GM21717 (cell line): ENCODE data around the gene HPCAL4.

Experiments
- ATAC-seq: cut with Tn5 transposase; IDR thresholded peaks from one replicate; pipeline ENCODE4 v1.9.1; 2021; ENCODE audit warnings: mild to moderate bottlenecking, moderate library complexity; ENCODE audit not compliant: unreplicated experiment

Gene HPCAL4

DNA sequence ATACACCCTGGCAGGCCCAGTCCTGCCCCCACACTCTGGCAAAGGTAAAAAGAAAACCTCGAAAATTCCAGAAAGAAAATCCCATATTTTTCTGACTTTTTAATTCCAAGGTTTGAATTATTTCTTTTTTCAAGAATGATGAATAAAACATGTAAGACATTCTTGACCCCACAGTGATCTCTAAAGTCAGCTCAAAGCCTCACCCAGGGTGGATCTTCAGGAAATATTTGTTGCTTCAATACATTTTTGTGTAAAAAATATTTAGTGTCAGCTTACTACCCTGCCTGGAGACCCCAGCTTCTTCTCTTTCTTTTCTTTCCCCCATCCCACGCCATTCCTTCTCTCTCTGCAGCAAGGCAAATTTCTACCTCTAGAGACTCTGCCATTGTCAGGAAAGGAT lies 12.3 kb downstream of the HPCAL4 start:
- no peak for ATAC-seq

DNA sequence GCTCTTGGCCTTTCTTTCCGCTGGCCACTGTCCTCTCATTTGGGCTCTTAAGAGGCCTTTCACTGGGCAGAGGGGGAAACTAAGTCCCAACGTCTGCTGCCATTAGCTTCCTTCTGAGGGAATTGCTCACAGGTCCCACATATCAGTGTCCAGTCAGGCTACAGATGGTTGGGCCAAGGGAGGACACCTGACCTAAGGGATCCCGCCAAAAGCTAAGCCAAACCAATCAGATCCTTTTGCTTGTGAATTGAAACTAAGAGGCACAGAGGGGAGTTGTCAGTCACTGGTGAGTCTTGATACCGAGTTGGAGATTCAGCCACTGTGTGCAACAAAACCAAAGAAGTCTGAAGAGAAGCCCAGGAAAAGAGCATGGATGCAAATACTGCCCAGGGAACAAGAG lies 13.6 kb downstream of the HPCAL4 start:
- no peak for ATAC-seq

DNA sequence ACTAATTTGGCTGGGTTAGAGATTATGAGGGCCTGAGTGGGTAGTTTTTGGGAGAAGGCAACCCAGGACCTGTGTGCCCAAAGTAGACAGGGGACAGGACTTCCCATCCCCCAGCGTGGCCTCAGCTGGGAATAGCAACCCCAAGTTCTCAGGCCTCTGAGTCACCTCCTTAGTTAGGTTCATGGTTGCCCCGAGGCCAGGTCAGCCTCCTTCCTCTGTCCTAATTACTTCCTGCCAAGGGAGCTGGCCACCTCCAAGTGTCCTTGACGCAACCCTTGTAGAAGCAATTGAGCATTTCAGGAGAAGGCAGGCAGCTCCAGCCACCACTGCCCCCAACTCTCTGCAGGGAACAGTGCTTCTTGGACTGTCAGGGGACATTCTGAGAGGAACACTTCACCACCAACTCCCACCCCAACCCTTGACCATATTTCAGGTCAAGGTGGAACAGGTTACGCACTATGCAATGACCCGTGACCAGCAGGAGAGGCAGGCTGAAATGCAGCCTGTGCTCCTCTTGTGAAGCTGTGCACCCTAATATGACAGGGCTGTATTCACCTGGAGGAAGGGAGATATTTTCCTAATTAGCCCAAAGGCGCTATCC lies 14.2 kb downstream of the HPCAL4 start:
- ATAC-seq = no peak

GRCh38 chr1:39675220-39675619 lies 16.0 kb downstream of the HPCAL4 start:
- no peak for ATAC-seq

GRCh38 chr1:39673215-39673614 lies 18.0 kb downstream of the HPCAL4 start:
- ATAC-seq = no peak

GRCh38 chr1:39672551-39672947 lies 18.7 kb downstream of the HPCAL4 start:
- ATAC-seq = no peak

DNA sequence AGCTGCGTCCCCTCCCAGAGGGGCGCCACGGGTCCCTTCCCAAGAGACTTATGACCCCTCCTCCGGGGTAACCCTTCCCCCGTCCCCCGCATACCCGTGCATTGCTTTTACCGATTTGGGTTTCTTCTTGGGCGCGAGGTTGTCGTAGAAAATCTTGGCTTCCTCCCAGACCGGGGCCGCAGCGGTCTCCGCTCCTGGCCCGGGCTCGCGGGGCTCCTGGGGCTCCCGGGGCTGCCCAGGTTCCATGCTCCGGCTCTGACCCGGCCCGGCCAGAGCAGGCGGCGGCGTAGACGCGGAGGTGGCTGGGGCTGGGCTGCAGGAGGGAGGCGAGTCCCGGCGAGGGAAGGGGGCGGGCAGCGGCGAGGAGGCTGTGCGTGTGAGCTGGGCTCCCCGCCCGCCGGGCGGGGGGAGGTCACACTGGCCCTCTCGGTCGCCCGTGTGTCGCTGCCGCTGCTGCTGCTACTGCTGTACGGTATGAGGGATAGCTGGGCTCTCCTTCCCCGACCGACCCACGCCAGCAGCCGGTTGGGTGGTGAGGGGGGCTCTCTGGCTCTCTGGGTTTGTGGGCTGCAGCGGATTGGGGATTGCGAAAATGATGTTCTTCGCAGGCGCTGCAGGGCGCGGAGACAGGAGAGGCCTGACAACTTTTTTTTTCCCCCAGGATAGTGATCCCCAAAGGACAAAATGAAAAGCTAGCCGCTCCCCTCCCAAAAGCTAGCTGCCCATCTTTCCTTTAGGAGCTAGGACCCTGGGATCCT lies 19.3 kb downstream of the HPCAL4 start, which contains the start of gene NT5C1A:
NT5C1A (minus strand) TSS at position 315 of the 758 bp plus-strand sequence; CDS start at position 246, 69 bp downstream.
- ATAC-seq = no peak

DNA sequence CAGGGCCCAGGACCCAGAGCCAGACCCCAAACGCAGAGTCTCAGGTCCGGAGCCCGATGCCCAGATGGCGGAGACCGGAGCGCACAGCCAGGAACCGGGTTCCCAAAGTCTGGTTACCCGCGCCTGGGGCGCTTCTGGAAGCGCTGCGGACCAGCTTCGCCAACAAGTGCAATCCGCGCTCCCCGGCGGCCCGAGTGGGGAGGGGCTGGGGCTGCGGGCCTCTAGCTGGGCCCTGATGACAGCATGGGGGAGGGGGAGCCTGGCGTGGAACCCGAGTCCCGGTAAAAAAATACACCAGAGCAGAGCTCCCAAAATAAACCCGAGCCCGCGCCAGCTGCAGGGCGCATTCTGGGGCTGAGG lies 19.8 kb downstream of the HPCAL4 start:
- no peak for ATAC-seq

GRCh38 chr1:39670689-39671088 lies 20.5 kb downstream of the HPCAL4 start:
- ATAC-seq = no peak

GRCh38 chr1:39668894-39669293 lies 22.3 kb downstream of the HPCAL4 start:
- no peak for ATAC-seq

DNA sequence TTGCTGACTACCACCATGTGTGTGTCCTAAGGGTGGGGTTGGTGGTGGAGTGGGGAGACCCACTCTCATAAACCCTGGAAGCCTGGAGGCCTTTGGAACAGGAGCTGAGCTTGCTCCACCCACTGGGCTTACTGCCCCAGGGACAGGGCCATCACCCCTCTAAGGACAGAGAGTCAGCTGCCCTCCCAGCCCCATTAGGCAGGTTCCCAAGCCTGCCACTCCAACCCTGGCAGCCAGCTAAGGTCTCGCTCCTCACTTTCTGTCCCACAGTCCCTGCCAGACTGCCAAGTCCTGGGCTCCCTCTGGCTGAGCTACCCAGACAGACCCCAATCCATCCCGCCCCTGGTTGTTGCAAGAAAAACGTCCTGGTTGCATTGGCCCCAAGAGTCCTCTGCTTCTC lies 23.1 kb downstream of the HPCAL4 start:
- no peak for ATAC-seq

- peak; percentile 77 for ATAC-seq
These were observed 24.5 kb downstream of the HPCAL4 start for GRCh38 chr1:39666772-39667171.

DNA sequence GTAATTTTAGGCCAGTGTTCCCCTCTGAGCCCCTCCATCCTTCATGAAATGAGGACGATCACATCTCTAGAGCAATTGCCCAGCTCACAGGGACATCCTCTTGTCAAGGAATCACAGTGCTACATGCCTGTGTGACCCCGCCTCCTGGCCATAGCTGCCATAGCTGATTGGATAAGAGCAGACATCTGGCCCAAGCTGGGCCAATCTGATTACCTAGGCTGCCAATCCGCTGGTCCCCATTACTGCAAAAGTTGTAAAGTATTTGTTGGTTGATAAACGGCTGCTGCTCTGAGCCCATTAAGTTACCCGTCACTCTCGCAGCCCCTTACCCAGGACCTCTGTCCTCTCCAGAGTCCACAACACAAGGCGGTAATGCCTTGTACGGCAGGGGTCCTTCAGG lies 27.7 kb downstream of the HPCAL4 start:
- no peak for ATAC-seq

- no peak for ATAC-seq
These were observed 28.4 kb downstream of the HPCAL4 start for GRCh38 chr1:39662861-39663260.

- no peak for ATAC-seq
These were observed 31.7 kb downstream of the HPCAL4 start for GRCh38 chr1:39659538-39659937.

GRCh38 chr1:39659110-39659509 lies 32.1 kb downstream of the HPCAL4 start:
- no peak for ATAC-seq

- ATAC-seq = no peak
These were observed 33.2 kb downstream of the HPCAL4 start for GRCh38 chr1:39657923-39658485.

GRCh38 chr1:39657402-39657801 lies 33.8 kb downstream of the HPCAL4 start:
- ATAC-seq = no peak

DNA sequence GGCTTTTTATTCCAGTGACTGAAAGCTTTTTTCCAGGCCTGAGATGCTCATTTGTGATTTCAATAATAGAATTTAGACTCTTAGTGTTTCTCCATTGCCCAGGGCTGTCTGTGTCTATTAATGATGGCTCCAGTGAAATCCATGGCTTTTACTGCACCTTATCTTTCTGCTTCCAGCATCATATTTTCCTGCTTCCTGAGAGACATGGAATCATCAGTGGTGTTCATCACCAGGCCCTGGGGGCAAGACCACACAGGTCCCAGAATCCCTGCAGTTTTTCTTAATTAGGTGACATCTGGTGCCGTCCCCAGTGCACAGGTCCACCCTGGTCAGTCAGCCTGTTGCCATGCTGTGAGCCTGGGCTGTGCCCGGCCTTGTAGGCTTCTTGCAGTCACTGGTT lies 34.8 kb downstream of the HPCAL4 start:
- no peak for ATAC-seq

DNA sequence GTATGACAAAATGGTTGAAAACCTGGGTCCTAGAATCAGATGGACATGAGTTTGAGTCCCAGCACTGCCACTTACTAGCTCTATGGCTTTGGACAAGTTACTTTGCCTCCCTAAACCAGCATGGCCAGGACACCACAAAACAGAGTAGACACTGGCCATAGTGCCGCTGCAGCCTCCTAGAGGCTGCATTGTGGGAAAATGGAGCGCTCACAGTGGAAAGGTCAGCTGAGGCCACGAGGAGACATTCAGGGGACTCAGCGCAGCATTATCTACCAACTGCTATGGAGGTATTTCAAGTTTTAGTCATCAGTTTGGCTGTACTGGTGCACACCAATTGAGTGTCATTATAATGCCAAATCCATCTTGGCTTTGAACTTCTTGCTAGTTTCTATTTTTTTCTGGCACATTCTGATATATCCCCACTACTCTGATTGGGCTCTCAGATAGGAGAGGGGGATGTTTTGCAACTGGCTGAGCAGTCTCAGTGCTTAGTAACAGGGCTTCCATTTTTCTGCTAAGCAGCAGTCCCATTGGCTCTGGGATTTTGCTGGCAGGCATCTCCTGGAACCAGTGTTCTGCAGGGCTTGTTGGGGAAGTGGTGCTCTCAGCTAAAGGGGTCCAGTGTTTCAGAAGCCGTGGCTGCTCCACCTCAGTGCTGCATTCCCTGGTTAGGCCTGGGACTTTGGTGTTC lies 35.5 kb downstream of the HPCAL4 start:
- no peak for ATAC-seq

GRCh38 chr1:39654291-39654690 lies 36.9 kb downstream of the HPCAL4 start:
- no peak for ATAC-seq

DNA sequence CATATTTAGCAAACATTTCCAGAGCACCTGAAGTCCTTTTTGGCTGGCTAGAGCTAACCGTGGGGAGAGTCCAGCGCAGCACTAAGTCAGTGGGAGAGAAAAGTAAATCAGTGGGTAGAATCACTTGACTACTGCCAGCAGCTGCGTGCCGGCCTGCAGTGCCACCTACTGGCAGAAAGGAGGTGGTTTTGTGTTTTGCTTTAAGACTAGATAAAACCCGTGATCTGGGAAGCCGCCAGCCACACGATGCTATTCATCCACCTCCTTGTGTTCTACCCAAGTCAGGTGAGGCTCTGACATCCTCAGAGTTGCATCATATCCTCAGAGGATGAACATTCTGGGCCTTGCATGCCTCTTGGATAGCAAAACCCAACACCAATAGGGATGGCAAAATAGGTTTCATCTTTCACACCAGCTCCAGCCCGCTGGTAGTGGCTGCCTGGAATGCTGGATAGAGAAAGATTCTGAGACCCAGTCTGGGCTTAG lies 37.6 kb downstream of the HPCAL4 start:
- ATAC-seq = no peak
